CD4-positive, alpha-beta T cell treated with Interleukin-15 for 4 hours (primary cell): Measurements from ENCODE around the gene LYSMD3.
"Not testable (repeated sequence)": the region's sequence is repeated elsewhere in the genome, so short reads cannot be mapped to it uniquely, and the experiment has no call there.

Experiments
- DNase-seq: peaks from one replicate; pipeline ENCODE4 v3.0.0-alpha.2; 2020; ENCODE audit warnings: low spot score

The LYSMD3 gene

GRCh38 chr5:90529194-90529938 lies at the start of gene LYSMD3:
TSS of gene LYSMD3 (minus strand) at chr5:90529584. CDS start at chr5:90525289, 4,295 bp downstream.
- peak; percentile 96 for DNase-seq

GRCh38 chr5:90576566-90576965 lies 47.2 kb upstream of the LYSMD3 start:
- DNase-seq = not testable (repeated sequence)

GRCh38 chr5:90575712-90576111 lies 46.3 kb upstream of the LYSMD3 start:
- no peak for DNase-seq

GRCh38 chr5:90571147-90571773 lies 41.9 kb upstream of the LYSMD3 start:
- no peak for DNase-seq

- no peak for DNase-seq
Observed at GRCh38 chr5:90570034-90570433, 40.6 kb upstream of the LYSMD3 start.

GRCh38 chr5:90569084-90569483 lies 39.7 kb upstream of the LYSMD3 start:
- DNase-seq = no peak

GRCh38 chr5:90565491-90565890 lies 36.1 kb upstream of the LYSMD3 start:
- no peak for DNase-seq

- no peak for DNase-seq
Observed at GRCh38 chr5:90563108-90563507, 33.7 kb upstream of the LYSMD3 start.

GRCh38 chr5:90562341-90562740 lies 33.0 kb upstream of the LYSMD3 start:
- no peak for DNase-seq

- no peak for DNase-seq
Observed at GRCh38 chr5:90561766-90562165, 32.4 kb upstream of the LYSMD3 start.

GRCh38 chr5:90560771-90561170 lies 31.4 kb upstream of the LYSMD3 start:
- no peak for DNase-seq

- DNase-seq = no peak
Observed at GRCh38 chr5:90558344-90559192, 29.2 kb upstream of the LYSMD3 start, which contains the start of gene ADGRV1. TSS of gene ADGRV1 (plus strand) at chr5:90558797. CDS start at chr5:90558896, 99 bp downstream.

- DNase-seq = no peak
Observed at GRCh38 chr5:90557871-90558270, 28.5 kb upstream of the LYSMD3 start.

GRCh38 chr5:90557391-90557790 lies 28.0 kb upstream of the LYSMD3 start:
- no peak for DNase-seq

- no peak for DNase-seq
Observed at GRCh38 chr5:90555666-90556065, 26.3 kb upstream of the LYSMD3 start.

GRCh38 chr5:90554358-90555006 lies 25.1 kb upstream of the LYSMD3 start:
- DNase-seq = no peak

GRCh38 chr5:90553711-90554110 lies 24.3 kb upstream of the LYSMD3 start:
- no peak for DNase-seq

- no peak for DNase-seq
Observed at GRCh38 chr5:90551376-90551775, 22.0 kb upstream of the LYSMD3 start.

GRCh38 chr5:90550963-90551362 lies 21.6 kb upstream of the LYSMD3 start:
- DNase-seq = no peak

- no peak for DNase-seq
Observed at GRCh38 chr5:90549729-90550275, 20.4 kb upstream of the LYSMD3 start.

- DNase-seq = no peak
Observed at GRCh38 chr5:90549223-90549622, 19.8 kb upstream of the LYSMD3 start.

GRCh38 chr5:90548069-90548593 lies 18.7 kb upstream of the LYSMD3 start:
- no peak for DNase-seq
